ENCODE data around the gene GPATCH11.

Gene GPATCH11

DNA sequence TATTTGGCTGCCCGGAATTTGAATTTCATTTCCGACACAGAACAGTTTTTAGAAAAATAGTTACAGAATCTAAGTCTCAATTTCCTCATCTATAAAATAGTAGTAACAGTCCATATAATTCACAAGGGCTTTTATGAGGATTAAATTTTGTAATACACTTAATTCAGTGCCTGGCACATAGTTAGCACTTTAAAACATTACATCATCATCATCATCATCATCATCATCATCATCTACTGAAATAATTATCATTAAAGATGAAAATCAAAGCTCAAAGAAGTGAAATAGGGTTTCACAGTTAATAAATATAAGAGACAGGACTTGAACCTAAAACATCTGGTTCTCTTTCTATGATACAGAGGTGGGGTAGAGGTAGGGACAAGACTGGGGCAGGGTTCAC is 13.4 kb upstream of the GPATCH11 start:
- Histone ChIP-seq H3K27me3 (ENCODE audit: insufficient read depth, low read length) (no peaks in the 10 kb centered on the region), H3K4me2 (ENCODE audit: low read length) (no peak overlapping the region), H3K79me2 (ENCODE audit: insufficient read depth, low read length) (no peaks in the 10 kb centered on the region), H4K20me1 (ENCODE audit: insufficient read depth, low read length) (no peaks in the 10 kb centered on the region), H3K9me3 (ENCODE audit: low read length) (no peaks in the 10 kb centered on the region), H3K27ac (ENCODE audit: low read depth, low read length, poor library complexity, severe bottlenecking) (no peak overlapping the region), H3F3A (ENCODE audit: insufficient read depth, low read length) (no peaks in the 10 kb centered on the region), H3K4me3 (ENCODE audit: low read depth, low read length, poor library complexity, severe bottlenecking) (no peak overlapping the region), H3K36me3 (ENCODE audit: insufficient read depth, low read length) (peaks cover 88% of the 10 kb centered on the region), H3K4me1 (ENCODE audit: insufficient read depth, low read length, severe bottlenecking) (no peaks in the 10 kb centered on the region), H2AFZ (ENCODE audit: low read length) (no peak overlapping the region), H3K9me2 (ENCODE audit: low read depth, low read length) (no peaks in the 10 kb centered on the region), H3K9ac (ENCODE audit: low read length) (no peak overlapping the region)
- TF ChIP-seq EZH2 (IDR thresholded peaks at IDR 0.05; ENCODE audit: borderline replicate concordance, low read length) = no peak
- TF ChIP-seq CTCF (IDR thresholded peaks at IDR 0.05; ENCODE audit: low read length) = no peak

- Histone ChIP-seq H2AFZ (ENCODE audit: low read length) (no peak overlapping the region), H3K27ac (ENCODE audit: low read depth, low read length, poor library complexity, severe bottlenecking) (no peak overlapping the region), H3K36me3 (ENCODE audit: insufficient read depth, low read length) (peaks cover 74% of the 10 kb centered on the region), H3F3A (ENCODE audit: insufficient read depth, low read length) (no peaks in the 10 kb centered on the region; the same call in 1 of the 2 replicates), H3K9me3 (ENCODE audit: low read length) (no peaks in the 10 kb centered on the region), H3K4me3 (ENCODE audit: low read depth, low read length, poor library complexity, severe bottlenecking) (no peak overlapping the region), H3K79me2 (ENCODE audit: insufficient read depth, low read length) (peaks cover 20% of the 10 kb centered on the region), H3K4me1 (ENCODE audit: insufficient read depth, low read length, severe bottlenecking) (peaks cover 33% of the 10 kb centered on the region), H4K20me1 (ENCODE audit: insufficient read depth, low read length) (no peaks in the 10 kb centered on the region), H3K9me2 (ENCODE audit: low read depth, low read length) (no peaks in the 10 kb centered on the region), H3K27me3 (ENCODE audit: insufficient read depth, low read length) (no peaks in the 10 kb centered on the region), H3K4me2 (ENCODE audit: low read length) (no peak overlapping the region), H3K9ac (ENCODE audit: low read length) (no peak overlapping the region)
- TF ChIP-seq EZH2 (IDR thresholded peaks at IDR 0.05; ENCODE audit: borderline replicate concordance, low read length) (no peak), CTCF (IDR thresholded peaks at IDR 0.05; ENCODE audit: low read length) (no peak)
Observed at GRCh38 chr2:37080266-37080665, 4.1 kb upstream of the GPATCH11 start.

DNA sequence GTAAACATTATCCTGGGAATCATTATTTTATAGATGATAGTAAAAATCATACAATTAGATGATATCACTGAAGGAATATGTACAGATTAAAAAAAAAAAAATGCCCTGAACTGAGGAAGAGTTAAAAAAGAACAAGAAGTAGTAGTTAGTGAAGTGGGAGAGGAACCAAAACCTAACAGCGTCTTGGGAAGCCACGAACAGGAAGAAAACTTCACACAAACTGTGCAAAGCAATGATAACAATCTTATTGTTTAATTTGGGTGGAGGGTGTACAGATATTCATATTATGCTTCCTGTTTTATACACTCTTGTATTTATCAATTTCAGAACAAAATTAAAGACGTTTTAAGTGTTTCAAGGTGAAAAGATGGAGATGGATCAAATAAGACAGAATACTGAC is 3.6 kb upstream of the GPATCH11 start:
- Histone ChIP-seq H3F3A (ENCODE audit: insufficient read depth, low read length) (no peaks in the 10 kb centered on the region; the same call in 1 of the 2 replicates), H3K9me3 (ENCODE audit: low read length) (no peaks in the 10 kb centered on the region)

More for the DNA sequence above, 3.6 kb upstream of the GPATCH11 start:
- Histone ChIP-seq H3K4me2 (ENCODE audit: low read length) (no peak overlapping the region), H3K36me3 (ENCODE audit: insufficient read depth, low read length) (peaks cover 70% of the 10 kb centered on the region), H3K27me3 (ENCODE audit: insufficient read depth, low read length) (no peaks in the 10 kb centered on the region), H3K4me3 (ENCODE audit: low read depth, low read length, poor library complexity, severe bottlenecking) (no peak overlapping the region), H3K9ac (ENCODE audit: low read length) (no peak overlapping the region), H3K27ac (ENCODE audit: low read depth, low read length, poor library complexity, severe bottlenecking) (no peak overlapping the region), H3K79me2 (ENCODE audit: insufficient read depth, low read length) (peaks cover 24% of the 10 kb centered on the region), H3K4me1 (ENCODE audit: insufficient read depth, low read length, severe bottlenecking) (peaks cover 37% of the 10 kb centered on the region), H2AFZ (ENCODE audit: low read length) (no peak overlapping the region), H3K9me2 (ENCODE audit: low read depth, low read length) (no peaks in the 10 kb centered on the region), H4K20me1 (ENCODE audit: insufficient read depth, low read length) (no peaks in the 10 kb centered on the region)
- no peak for TF ChIP-seq CTCF (IDR thresholded peaks at IDR 0.05; ENCODE audit: low read length)
- no peak for TF ChIP-seq EZH2 (IDR thresholded peaks at IDR 0.05; ENCODE audit: borderline replicate concordance, low read length)

Measured in OCI-LY1 (cell line).